ENCODE data around the gene DZIP3.

DZIP3 gene, protein sequence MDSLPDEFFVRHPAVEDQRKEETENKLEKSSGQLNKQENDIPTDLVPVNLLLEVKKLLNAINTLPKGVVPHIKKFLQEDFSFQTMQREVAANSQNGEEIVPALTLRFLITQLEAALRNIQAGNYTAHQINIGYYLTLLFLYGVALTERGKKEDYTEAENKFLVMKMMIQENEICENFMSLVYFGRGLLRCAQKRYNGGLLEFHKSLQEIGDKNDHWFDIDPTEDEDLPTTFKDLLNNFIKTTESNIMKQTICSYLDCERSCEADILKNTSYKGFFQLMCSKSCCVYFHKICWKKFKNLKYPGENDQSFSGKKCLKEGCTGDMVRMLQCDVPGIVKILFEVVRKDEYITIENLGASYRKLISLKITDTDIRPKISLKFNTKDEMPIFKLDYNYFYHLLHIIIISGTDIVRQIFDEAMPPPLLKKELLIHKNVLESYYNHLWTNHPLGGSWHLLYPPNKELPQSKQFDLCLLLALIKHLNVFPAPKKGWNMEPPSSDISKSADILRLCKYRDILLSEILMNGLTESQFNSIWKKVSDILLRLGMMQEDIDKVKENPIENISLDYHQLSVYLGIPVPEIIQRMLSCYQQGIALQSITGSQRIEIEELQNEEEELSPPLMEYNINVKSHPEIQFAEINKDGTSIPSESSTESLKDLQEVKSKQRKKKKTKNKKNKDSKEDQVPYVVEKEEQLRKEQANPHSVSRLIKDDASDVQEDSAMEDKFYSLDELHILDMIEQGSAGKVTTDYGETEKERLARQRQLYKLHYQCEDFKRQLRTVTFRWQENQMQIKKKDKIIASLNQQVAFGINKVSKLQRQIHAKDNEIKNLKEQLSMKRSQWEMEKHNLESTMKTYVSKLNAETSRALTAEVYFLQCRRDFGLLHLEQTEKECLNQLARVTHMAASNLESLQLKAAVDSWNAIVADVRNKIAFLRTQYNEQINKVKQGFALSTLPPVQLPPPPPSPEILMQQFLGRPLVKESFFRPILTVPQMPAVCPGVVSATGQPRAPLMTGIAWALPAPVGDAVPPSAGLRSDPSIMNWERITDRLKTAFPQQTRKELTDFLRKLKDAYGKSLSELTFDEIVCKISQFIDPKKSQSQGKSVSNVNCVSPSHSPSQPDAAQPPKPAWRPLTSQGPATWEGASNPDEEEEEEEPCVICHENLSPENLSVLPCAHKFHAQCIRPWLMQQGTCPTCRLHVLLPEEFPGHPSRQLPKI

DNA sequence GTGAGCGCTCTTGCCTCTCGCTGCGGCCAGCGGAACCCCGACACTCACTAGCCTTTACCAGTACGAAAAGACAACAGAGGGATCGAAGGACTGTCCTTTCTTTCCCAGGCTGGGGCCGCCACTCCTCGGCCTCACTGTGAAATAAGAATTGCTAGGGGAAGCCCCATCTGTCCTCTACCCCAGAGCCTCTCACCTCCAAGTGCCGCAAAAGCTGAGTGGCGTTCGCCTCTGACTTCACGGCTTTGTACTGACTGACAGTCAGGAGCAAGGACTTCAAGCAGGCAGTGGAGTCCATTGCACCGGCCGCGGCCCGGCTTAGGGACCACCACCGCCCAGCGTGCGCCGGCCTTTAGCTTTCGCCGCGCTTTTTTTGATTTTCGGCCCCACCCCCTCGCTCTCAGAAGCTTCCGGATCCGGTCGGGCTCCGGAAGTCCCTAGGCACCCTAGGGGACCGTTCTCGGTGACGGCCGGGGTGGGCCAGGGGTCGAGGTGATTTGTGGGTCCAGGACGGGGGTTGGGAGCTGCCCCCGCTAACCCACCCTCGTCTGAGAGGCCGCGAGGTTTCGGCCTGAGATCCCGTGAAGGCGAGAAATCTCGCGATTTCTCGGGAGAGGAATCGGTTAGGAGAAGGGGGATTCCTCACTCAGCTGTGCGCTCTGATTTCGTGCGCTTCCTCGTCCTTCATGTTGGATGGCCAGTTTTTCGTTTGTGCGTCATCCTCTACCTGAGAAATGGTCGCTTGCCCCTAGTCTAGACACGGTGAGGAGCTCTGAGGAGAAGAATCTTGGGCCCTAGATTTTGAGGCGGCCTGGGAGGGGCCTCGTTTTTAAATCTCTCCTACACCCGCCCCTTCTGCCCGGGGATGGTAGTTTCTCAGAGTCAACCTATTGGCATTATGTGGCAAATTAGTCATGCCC is at the start of gene DZIP3, which contains the start of gene CIP2A:
TSS of gene DZIP3 (plus strand) at position 642 of the 917 bp plus-strand sequence. CDS start 15,685 bp downstream, outside the sequence.
TSS of gene CIP2A (minus strand) at position 358 of the 917 bp plus-strand sequence. CDS start at position 295, 63 bp downstream.
- peak; percentile 90 for DNase-seq

GRCh38 chr3:108546247-108546646 is 43.3 kb upstream of the DZIP3 start:
- no peak for DNase-seq

DNA sequence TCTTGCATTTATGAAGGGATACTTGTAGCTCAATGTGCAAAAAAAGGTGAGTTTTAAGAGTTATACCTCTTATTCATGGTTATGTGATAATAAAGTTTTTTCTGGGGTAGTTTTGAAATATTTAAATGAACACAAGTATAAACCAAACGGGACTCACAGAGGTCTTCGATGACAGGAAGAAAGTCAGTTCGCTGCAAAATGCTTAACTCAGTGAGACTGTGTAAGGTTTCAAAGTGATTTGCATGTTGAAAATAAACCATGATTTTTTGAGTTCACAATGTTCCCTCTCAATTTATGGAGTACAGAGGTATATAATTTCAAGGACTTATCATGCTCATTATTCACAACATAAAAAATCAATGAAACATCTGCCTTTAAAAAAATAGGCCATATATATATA is 42.8 kb upstream of the DZIP3 start:
- DNase-seq: no peak

GRCh38 chr3:108548304-108548703 is 41.2 kb upstream of the DZIP3 start:
- DNase-seq: no peak

GRCh38 chr3:108548886-108549285 is 40.6 kb upstream of the DZIP3 start:
- no peak for DNase-seq

GRCh38 chr3:108552267-108553159 is 37.0 kb upstream of the DZIP3 start:
- no peak for DNase-seq

- DNase-seq: no peak
These were observed 35.3 kb upstream of the DZIP3 start for GRCh38 chr3:108554229-108554628.

- DNase-seq: no peak
These were observed 34.5 kb upstream of the DZIP3 start for GRCh38 chr3:108554913-108555571.

GRCh38 chr3:108555966-108556581 is 33.4 kb upstream of the DZIP3 start:
- no peak for DNase-seq

DNA sequence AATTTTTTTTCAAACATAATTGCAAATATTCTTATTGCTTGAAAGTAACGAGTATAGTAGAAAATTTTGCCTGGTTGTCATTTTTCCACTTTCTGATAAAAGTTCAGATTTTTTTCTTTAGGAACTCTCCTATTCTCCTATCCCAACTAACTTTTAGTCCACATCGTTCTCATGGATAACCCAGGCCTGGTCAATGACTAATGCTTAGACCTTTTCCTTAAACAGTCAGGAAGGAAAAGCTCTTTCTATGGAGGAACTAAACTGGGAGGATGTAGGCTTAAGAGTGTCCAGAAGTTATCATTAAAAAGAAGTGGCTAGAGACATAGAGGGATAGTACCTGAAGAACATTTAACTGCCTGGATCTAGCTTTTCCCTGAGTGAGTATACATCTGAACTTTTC is 27.0 kb upstream of the DZIP3 start:
- DNase-seq: no peak

DNA sequence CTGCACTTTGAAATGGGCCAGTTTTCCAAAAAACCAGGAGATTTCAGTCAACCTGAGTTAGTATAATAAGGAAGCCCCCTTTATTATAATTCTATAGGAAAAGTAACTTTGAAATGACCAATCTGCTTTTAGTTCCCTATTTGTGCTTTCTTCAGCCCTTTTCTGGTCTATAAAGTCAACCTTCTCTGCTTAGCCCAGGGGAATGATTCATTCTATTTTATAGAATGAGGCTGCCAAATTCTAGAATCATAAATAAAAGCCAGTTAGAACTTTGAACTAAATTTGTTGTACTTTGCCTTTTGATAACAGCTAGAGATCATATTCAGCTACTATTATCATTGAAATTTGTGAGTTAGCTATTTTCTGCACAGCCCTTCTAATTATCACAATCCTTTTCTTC is 25.0 kb upstream of the DZIP3 start:
- no peak for DNase-seq

GRCh38 chr3:108565506-108565905 is 24.0 kb upstream of the DZIP3 start:
- DNase-seq: no peak

DNA sequence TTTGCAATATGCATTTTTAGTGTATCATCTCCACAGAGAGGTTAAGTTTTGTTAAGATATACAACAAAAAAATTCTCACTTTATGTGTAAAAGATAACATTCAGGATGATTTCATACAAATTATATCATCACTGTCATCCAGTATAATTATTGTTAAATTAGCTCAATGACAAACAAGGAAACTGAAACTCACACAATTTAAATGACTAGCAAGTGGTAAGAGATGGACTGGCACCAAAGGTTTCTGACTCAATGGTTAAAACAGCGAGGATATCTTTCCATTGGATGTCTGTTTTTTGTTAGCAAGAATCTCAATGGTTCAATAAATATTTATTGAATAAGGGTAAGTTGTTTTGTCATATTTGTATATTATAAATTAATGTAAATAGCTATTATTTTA is 22.9 kb upstream of the DZIP3 start:
- DNase-seq: no peak

DNA sequence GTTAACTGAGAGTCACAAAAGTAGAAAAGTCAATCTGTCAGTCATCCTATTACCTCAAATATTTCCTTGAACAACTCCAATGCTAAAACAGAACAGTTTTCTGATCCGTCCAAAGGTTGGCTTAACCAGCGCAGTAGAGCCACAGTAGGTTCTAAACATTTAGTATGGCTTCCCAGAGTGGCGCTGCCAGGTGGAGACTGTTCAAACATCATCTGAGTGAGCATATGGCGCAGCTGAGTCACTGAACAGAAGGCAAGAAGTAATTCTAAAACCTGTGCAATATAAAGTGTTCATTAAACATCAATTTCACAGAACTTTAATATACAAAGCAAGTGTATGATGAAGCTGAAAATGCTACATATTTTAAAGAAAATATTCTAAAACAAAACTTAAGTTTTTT is 20.2 kb upstream of the DZIP3 start:
- no peak for DNase-seq

GRCh38 chr3:108578064-108578463 is 11.5 kb upstream of the DZIP3 start:
- DNase-seq: no peak

- DNase-seq: no peak
These were observed 921 bp upstream of the DZIP3 start for GRCh38 chr3:108588601-108589000.

GRCh38 chr3:108589998-108590323 is 439 bp downstream of the DZIP3 start:
- no peak for DNase-seq

DNA sequence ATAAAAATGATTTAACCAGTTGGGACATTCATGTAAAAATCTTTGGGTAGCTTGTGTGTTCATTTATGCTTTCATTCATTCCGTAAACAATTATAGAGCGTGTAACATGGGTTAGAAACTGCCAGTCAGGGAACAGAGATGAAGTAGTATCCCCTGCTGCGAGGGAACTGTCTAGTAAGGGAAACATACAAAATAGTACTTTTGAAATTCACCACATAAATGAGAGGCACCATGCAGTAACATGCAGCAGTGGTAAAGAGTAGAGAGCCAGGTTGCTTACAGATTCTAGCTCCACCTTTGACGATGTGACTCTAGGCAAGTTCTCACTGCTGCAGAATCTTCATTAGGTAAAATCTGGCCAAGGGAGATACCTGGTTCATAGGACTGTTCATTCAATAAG is 938 bp downstream of the DZIP3 start:
- no peak for DNase-seq

- DNase-seq: no peak
These were observed 5.8 kb downstream of the DZIP3 start for GRCh38 chr3:108595321-108595720.

- no peak for DNase-seq
These were observed 8.9 kb downstream of the DZIP3 start for GRCh38 chr3:108598375-108598774.
